Neutrophil (primary cell): ENCODE measurements around the gene MSL1.
A peak's percentile ranks its signal among the peaks of the same experiment; 100 is the strongest.

Source experiments
- H3K27ac ChIP-seq: fragments of 200-600 bp; sonication (generic); 2 replicates; pipeline ENCODE4 v1.5.1; 2016; ENCODE audit warnings: mild to moderate bottlenecking, moderate library complexity
- H3K27me3 ChIP-seq: fragments of 200-600 bp; sonication (generic); 2 replicates; pipeline ENCODE4 v1.6.0; 2016; ENCODE audit warnings: mild to moderate bottlenecking
- H3K36me3 ChIP-seq: fragments of 200-600 bp; sonication (generic); 2 replicates; pipeline ENCODE4 v1.5.1; 2017
- H3K4me1 ChIP-seq, 2 experiments: fragments of 200-600 bp in 1 of 2; sonication (generic) in 1 of 2; 1 replicate in 1 of 2; 2 replicates in 1 of 2; pipeline versions ENCODE4 v1.5.1 to v1.6.1; 2013 to 2016; ENCODE audit warnings: low read depth in 1 of 2, low read length in 1 of 2, mild to moderate bottlenecking in 1 of 2, moderate library complexity in 1 of 2; ENCODE audit not compliant: control insufficient read depth in 1 of 2, insufficient read depth in 1 of 2
- H3K4me3 ChIP-seq, 2 experiments: fragments of 200-600 bp in 1 of 2; sonication (generic) in 1 of 2; 1 replicate in 1 of 2; 2 replicates in 1 of 2; pipeline ENCODE4 v1.5.1; 2013 to 2016; ENCODE audit warnings: low read depth in 1 of 2, low read length in 1 of 2, mild to moderate bottlenecking in 1 of 2, moderate library complexity in 1 of 2
- H3K9me3 ChIP-seq: fragments of 200-600 bp; sonication (generic); 2 replicates; pipeline ENCODE4 v1.5.1; 2016
- CTCF ChIP-seq: fragments of 200-600 bp; sonication (generic); IDR thresholded peaks from 2 replicates; pipeline ENCODE4 v1.5.1; 2016; ENCODE audit warnings: antibody characterized with exemption

The MSL1 gene

GRCh38 chr17:40168262-40168832 is 46.6 kb downstream of the MSL1 start:
- H3K27me3 ChIP-seq = no peaks in the 10 kb centered on the region
- peak overlapping the region; percentile 67 for H3K27ac ChIP-seq
- no peaks in the 10 kb centered on the region for H3K9me3 ChIP-seq
- peaks cover 0 to 6% of the 10 kb centered on the region in 2 experiments for H3K4me1 ChIP-seq
- peak; percentile 92 for TF ChIP-seq CTCF
- H3K36me3 ChIP-seq = peaks cover 93% of the 10 kb centered on the region
- no peak overlapping the region for H3K4me3 ChIP-seq

GRCh38 chr17:40170325-40170724 is 48.6 kb downstream of the MSL1 start:
- TF ChIP-seq CTCF = no peak
- H3K4me1 ChIP-seq = peaks cover 0 to 6% of the 10 kb centered on the region in 2 experiments
- peaks cover 95% of the 10 kb centered on the region for H3K36me3 ChIP-seq
- no peak overlapping the region for H3K4me3 ChIP-seq
- no peaks in the 10 kb centered on the region for H3K9me3 ChIP-seq
- no peaks in the 10 kb centered on the region for H3K27me3 ChIP-seq
- H3K27ac ChIP-seq = no peak overlapping the region

- Histone ChIP-seq H3K9me3 (no peaks in the 10 kb centered on the region), H3K36me3 (peaks cover 93% of the 10 kb centered on the region), H3K27me3 (peaks cover 3% of the 10 kb centered on the region), H3K27ac (no peak overlapping the region), H3K4me1 (peaks cover 0 to 6% of the 10 kb centered on the region in 2 experiments), H3K4me3 (no peak overlapping the region)
- TF ChIP-seq CTCF = no peak
Measured at GRCh38 chr17:40171750-40172149, 50.0 kb downstream of the MSL1 start.

GRCh38 chr17:40173091-40173777 is 51.5 kb downstream of the MSL1 start:
- no peaks in the 10 kb centered on the region for H3K9me3 ChIP-seq
- H3K27ac ChIP-seq = no peak overlapping the region
- no peak for TF ChIP-seq CTCF
- H3K36me3 ChIP-seq = peaks cover 81% of the 10 kb centered on the region
- H3K4me3 ChIP-seq = no peak overlapping the region
- peaks cover 8 to 18% of the 10 kb centered on the region in 2 experiments for H3K4me1 ChIP-seq
- peaks cover 18% of the 10 kb centered on the region for H3K27me3 ChIP-seq

- Histone ChIP-seq H3K36me3 (peaks cover 76% of the 10 kb centered on the region), H3K4me3 (no peak overlapping the region), H3K9me3 (no peaks in the 10 kb centered on the region), H3K4me1 (peaks cover 10 to 14% of the 10 kb centered on the region in 2 experiments), H3K27me3 (peaks cover 23% of the 10 kb centered on the region), H3K27ac (no peak overlapping the region)
- TF ChIP-seq CTCF = no peak
Measured at GRCh38 chr17:40173778-40174135, 52.0 kb downstream of the MSL1 start.
